ENCODE data around the gene AKAP13. TPM values are rescaled to one million over a fixed set of nuclear protein-coding genes. Genes with fewer than 3 reads are reported as not detected.

Gene AKAP13
- total RNA-seq, 1 experiment from 2014 or later: 54.5 TPM

GRCh38 chr15:85607842-85608241 lies 227.4 kb downstream of the AKAP13 start:
- Histone ChIP-seq H3K4me3 (ENCODE audit: low read depth, low read length, poor library complexity, severe bottlenecking) (no peak overlapping the region), H3K9me3 (ENCODE audit: low read depth, low read length, poor library complexity, severe bottlenecking) (no peaks in the 10 kb centered on the region), H3K27me3 (replicated peaks; ENCODE audit: insufficient read depth, low read depth, low read length, poor library complexity) (no peaks in the 10 kb centered on the region), H3K4me1 (ENCODE audit: insufficient read depth, low read length, poor library complexity, severe bottlenecking) (peaks cover 12% of the 10 kb centered on the region), H3K36me3 (ENCODE audit: insufficient read depth, low read length, poor library complexity, severe bottlenecking) (no peaks in the 10 kb centered on the region), H3K27ac (ENCODE audit: low read depth, low read length, poor library complexity, severe bottlenecking) (no peak overlapping the region)
- CTCF ChIA-PET: no interaction called here
- TF ChIP-seq EZH2 (IDR thresholded peaks at IDR 0.05; ENCODE audit: borderline replicate concordance, low read depth, low read length, poor library complexity, severe bottlenecking): no peak
- TF ChIP-seq CTCF (conservative IDR thresholded peaks at IDR 0.05; ENCODE audit: low read depth, low read length): no peak
- no TSS peak for BruUV-seq (replicated peaks)
- intact Hi-C loops (cut with micrococcal nuclease; ENCODE audit: unreplicated experiment): no loop called here
- no peak for DNase-seq (ENCODE audit: low spot score)
- POLR2A ChIA-PET (ENCODE audit: low non-redundant PET): no interaction called here

DNA sequence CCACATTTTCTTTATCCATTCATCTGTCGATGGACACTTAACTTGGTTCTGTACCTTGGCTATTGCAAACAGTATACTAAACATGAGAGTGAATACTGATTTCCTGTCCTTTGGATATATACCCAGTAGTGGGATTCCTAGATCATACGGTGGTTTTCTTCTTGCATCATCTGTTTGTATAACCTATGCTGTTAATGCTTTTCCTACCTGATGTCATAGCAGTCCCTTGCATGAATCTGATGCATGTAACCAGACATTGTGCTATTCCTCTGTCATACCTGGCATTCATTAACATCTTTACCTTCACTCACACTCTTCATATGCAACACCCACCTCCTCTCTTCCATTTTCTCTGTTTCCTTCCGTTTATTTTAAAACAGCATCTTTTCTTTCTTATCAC lies 229.1 kb downstream of the AKAP13 start:
- POLR2A ChIA-PET (ENCODE audit: low non-redundant PET): no interaction called here

DNA sequence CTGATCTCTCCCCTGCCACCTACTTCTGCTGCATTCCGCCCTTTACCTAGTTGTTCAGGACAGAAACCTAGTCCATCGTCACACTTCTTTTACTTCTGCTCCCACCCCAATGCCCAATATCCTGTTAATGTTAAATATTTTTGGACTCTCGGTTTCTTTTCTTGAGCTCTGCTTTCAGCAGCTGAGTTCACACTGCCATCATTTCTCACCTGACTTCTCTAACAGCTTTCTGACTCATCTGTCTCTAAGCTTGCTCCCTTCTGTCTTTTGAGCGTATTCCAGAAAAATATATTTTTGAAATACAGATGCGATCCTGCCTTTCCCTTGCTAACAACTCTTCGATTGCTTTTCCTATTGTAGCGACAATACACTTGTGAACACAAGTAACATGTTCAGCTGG lies 231.0 kb downstream of the AKAP13 start:
- CTCF ChIA-PET: no interaction called here
- intact Hi-C loops (cut with micrococcal nuclease; ENCODE audit: unreplicated experiment): no loop called here
- BruUV-seq (replicated peaks): no TSS peak
- no peaks in the 10 kb centered on the region for H3K36me3 ChIP-seq (ENCODE audit: insufficient read depth, low read length, poor library complexity, severe bottlenecking)
- no peak overlapping the region for H3K4me3 ChIP-seq (ENCODE audit: low read depth, low read length, poor library complexity, severe bottlenecking)
- no peak overlapping the region for H3K27ac ChIP-seq (ENCODE audit: low read depth, low read length, poor library complexity, severe bottlenecking)
- H3K9me3 ChIP-seq (ENCODE audit: low read depth, low read length, poor library complexity, severe bottlenecking): no peaks in the 10 kb centered on the region
- H3K27me3 ChIP-seq (replicated peaks; ENCODE audit: insufficient read depth, low read depth, low read length, poor library complexity): no peaks in the 10 kb centered on the region
- POLR2A ChIA-PET (ENCODE audit: low non-redundant PET): no interaction called here
- DNase-seq (ENCODE audit: low spot score): no peak
- H3K4me1 ChIP-seq (ENCODE audit: insufficient read depth, low read length, poor library complexity, severe bottlenecking): peaks cover 15% of the 10 kb centered on the region
- no peak for TF ChIP-seq CTCF (conservative IDR thresholded peaks at IDR 0.05; ENCODE audit: low read depth, low read length)
- no peak for TF ChIP-seq EZH2 (IDR thresholded peaks at IDR 0.05; ENCODE audit: borderline replicate concordance, low read depth, low read length, poor library complexity, severe bottlenecking)

More for the DNA sequence above, 229.1 kb downstream of the AKAP13 start:
- DNase-seq (ENCODE audit: low spot score): no peak
- TF ChIP-seq CTCF (conservative IDR thresholded peaks at IDR 0.05; ENCODE audit: low read depth, low read length) (no peak), EZH2 (IDR thresholded peaks at IDR 0.05; ENCODE audit: borderline replicate concordance, low read depth, low read length, poor library complexity, severe bottlenecking) (no peak)
- Histone ChIP-seq H3K4me3 (ENCODE audit: low read depth, low read length, poor library complexity, severe bottlenecking) (no peak overlapping the region), H3K9me3 (ENCODE audit: low read depth, low read length, poor library complexity, severe bottlenecking) (no peaks in the 10 kb centered on the region), H3K27me3 (replicated peaks; ENCODE audit: insufficient read depth, low read depth, low read length, poor library complexity) (no peaks in the 10 kb centered on the region), H3K27ac (ENCODE audit: low read depth, low read length, poor library complexity, severe bottlenecking) (no peak overlapping the region), H3K4me1 (ENCODE audit: insufficient read depth, low read length, poor library complexity, severe bottlenecking) (peaks cover 12% of the 10 kb centered on the region), H3K36me3 (ENCODE audit: insufficient read depth, low read length, poor library complexity, severe bottlenecking) (no peaks in the 10 kb centered on the region)
- intact Hi-C loops (cut with micrococcal nuclease; ENCODE audit: unreplicated experiment): no loop called here
- BruUV-seq (replicated peaks): no TSS peak
- CTCF ChIA-PET: no interaction called here

All from A673 (cell line).